HG03175 (cell line): ENCODE data around the gene ELMO2.

ENCODE experiments used
- ATAC-seq: cut with Tn5 transposase; IDR thresholded peaks from one replicate; pipeline ENCODE4 v1.9.1; 2021; ENCODE audit warnings: mild to moderate bottlenecking, moderate library complexity; ENCODE audit not compliant: unreplicated experiment

The ELMO2 gene

DNA sequence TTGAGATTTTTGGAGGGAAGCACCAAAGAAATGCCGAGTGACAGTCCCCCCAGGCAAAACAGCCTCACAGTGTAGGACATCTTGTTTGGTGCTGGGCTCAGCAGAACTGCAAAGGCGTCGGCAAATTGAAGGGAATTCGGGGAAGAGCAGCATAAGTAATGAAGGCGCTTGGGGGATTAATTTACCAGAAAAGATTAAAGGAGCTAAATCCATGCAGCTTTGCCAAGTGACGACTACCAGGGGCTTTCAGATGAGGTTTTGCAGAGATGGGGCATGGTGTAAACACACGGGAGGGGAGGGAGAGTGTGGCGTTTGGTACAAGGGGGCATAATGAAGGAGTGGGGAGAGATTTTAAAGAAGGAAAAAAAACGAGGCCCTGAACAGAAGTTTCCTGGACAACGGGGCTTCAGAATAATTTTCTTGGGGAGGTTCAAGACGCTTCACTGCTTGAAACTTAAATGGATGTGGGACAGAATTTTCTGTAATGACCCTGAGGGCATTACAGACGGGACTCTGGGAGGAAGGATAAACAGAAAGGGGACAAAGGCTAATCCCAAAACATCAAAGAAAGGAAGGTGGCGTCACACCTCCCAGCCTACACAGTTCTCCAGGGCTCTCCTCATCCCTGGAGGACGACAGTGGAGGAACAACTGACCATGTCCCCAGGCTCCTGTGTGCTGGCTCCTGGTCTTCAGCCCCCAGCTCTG is 52.8 kb downstream of the ELMO2 start:
- no peak for ATAC-seq

- no peak for ATAC-seq
Measured at GRCh38 chr20:46352370-46352938, 54.0 kb downstream of the ELMO2 start.

DNA sequence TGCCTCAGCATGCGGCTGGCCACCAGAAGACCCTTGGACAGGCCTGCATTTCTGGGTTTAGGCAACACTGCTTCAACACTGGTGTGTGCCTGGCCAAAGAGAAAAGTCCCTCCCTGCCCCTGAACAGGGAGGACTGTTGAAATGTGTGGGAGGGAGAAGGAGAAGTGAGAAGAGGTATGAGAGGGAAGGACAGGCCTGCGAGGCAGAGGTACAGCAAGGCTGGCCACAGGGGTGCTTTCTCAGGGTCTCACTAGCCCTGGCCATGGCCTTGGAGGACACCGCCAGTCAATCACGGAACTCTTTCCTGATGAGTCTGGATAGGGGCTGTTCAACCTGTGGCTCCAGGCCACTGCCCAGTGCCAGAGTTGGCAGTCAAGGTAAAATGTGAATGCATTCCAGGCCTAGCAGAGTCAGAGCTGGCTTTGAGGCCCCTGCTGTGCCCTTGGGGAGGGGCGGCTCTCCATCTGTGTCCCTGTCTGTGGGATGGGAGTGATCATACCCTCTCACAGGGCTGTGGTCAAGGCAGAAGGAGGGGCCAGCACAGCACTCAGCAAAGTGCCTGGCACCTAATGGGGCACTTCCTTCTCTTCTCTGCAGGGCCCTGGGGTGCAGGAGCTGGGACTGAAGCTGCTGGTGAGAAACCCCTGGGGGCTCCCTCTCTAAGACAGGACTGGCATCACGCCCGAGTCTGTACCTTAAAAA is 54.9 kb downstream of the ELMO2 start:
- ATAC-seq, result no peak

DNA sequence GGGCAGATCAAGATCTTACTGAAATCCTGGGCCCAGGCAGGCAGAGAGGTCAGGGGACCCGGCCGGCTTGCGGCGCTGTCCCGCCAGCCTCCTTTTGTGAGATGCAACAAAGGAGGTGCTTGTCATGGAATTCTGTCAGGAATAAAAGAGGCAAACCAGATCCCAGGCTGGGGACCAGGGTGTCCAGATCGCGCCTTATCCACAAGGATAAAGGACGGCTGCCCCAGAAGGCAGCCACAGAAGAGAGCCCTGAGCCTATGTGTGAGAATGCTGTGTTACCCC is 55.5 kb downstream of the ELMO2 start:
- ATAC-seq, result no peak

GRCh38 chr20:46350201-46350985 is 56.0 kb downstream of the ELMO2 start:
- ATAC-seq, result peak; percentile 58

GRCh38 chr20:46349742-46350056 is 56.7 kb downstream of the ELMO2 start:
- no peak for ATAC-seq

DNA sequence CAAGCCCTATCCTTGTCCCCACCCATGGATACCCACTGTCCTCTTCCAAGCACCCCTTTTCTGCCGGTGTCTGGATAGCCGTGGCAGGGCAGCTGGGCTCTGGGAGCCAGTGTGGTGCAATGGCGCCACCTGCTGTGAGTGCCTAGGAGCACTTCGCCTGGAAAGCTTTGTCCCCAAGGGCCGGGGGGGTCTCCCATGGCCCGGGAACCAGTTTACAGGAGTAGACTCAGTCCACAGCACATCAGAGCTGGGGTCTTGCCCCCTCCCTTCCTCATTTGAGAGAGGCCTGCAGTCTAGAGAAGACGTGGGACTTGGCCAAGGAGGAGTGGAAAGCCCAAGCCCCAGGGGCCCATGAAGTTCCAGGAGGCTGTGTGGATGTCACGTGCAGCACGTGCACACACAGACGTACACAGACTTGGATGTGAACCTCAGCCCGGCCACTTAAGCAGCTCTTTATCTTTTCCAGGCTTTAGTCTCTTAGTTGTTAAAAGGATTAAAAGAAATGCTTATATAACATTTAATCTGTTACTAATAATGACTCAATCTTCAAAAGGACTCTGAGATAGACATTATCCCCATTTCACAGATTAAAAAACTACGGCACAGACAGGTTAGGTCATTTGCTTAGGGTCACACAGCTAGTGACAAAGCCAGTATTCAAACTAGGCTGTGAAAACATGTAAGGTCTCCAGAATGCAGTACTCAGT is 57.2 kb downstream of the ELMO2 start:
- ATAC-seq, result no peak

- no peak for ATAC-seq
Measured at GRCh38 chr20:46347841-46348803, 58.3 kb downstream of the ELMO2 start.

DNA sequence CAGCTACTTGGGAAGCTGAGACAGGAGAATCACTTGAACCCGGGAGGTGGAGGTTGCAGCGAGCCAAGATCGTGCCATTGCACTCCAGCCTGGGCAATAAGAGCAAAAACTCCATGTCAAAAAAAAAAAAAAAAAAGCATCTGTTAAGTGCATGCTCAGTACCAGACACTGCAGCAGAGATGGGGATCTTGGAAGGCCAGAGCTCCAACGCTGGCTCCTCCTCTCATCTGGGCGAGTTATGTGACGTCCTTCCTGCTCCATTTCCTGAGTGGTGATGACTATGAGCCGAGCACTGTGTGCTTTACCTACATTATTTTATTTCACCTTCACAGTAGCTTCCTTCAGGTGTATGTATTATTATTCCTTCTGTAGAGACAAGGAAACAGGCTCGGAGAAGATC is 59.6 kb downstream of the ELMO2 start:
- ATAC-seq, result no peak

- no peak for ATAC-seq
Measured at GRCh38 chr20:46344488-46345162, 61.8 kb downstream of the ELMO2 start.

- no peak for ATAC-seq
Measured at GRCh38 chr20:46343975-46344357, 62.4 kb downstream of the ELMO2 start.

- no peak for ATAC-seq
Measured at GRCh38 chr20:46343348-46343974, 63.0 kb downstream of the ELMO2 start.

DNA sequence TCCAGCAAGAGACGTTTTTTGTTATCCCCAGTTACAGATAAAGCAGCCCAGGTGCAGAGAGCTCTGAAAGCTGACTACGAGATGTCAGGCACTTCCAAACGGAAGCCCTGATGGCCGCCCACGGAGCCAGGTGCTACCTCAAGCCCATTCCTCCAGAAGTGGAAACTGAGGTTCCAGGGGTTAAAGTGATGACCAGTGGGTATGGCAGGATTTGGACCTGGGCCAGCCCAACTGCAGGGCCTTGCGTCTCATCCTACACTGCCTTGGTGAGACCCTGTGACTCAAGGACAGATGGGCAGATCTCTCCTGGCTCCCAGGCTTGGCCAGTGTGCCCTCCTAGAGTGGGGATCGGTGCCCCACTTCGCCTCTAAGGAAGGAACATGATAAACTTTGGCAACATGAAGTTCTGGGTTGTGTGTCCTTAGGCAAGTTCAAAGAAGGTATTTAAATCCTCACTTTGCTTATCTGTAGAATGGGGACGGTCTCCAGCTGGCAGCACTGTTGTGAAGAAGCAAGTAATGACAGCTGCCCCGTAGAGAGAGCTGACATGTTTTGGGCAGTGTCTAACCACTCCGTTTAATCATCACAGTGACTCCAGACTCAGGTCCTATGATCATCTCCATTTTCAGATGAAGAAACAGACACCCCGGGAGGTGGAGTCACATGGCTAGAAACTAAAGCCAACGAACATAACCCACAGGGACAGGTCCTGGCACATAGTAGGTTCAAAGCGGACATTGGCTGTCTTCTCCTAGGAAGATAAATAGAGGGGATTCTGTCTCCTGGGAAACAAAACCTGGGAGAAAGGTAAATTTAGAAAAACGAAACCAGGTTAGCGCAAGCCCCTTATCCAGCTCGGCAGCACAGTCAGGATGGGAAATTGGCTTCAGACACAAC is 63.7 kb downstream of the ELMO2 start:
- ATAC-seq, result no peak

DNA sequence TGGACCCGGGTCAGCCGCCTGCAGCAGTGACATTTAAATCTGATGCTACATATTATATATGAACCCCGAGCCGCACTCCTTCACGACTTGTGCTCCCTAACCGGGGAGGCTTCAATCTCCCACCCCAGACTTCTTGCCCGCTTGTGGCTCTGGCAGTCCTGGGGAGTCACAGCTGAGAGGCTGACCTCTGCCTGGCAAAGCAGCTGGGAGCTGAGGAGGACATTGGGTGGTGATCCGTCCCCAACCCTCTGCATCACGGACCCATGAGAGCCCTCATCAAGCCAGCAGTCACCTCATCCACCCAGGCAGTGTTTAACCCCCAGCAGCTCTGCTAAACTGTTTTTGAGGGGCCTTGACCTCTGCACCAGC is 64.4 kb downstream of the ELMO2 start:
- ATAC-seq, result no peak

- no peak for ATAC-seq
Measured at GRCh38 chr20:46341074-46342009, 65.1 kb downstream of the ELMO2 start.

GRCh38 chr20:46339037-46339436 is 67.4 kb downstream of the ELMO2 start:
- no peak for ATAC-seq

- ATAC-seq, result no peak
Measured at GRCh38 chr20:46336735-46337134, 69.7 kb downstream of the ELMO2 start.
